Caco-2 (cell line): Measurements from ENCODE around the gene PGBD5. TPM values are rescaled to one million over a fixed set of nuclear protein-coding genes. Genes with fewer than 3 reads are reported as not detected.

Source experiments
- BruUV-seq: library from RNA; stranded (reverse); fragments of 400-500 nt; replicated peaks from 2 replicates; lab custom pipeline; 2021; lab: Mats Ljungman, UMichigan
- CTCF ChIA-PET: fragments of 300-600 bp; sonication (Branson Sonifier 250); formaldehyde crosslinking; loops from one replicate; lab custom pipeline; 2022; ENCODE audit warnings: antibody characterized with exemption; lab: Charles Lee
- POLR2A ChIA-PET: fragments of 300-600 bp; sonication (Branson Sonifier 250); formaldehyde crosslinking; loops from one replicate; lab custom pipeline; 2022; ENCODE audit warnings: antibody characterized with exemption; lab: Charles Lee
- DNase-seq, 2 experiments: peaks; one replicate each; pipeline versions ENCODE4 v3.0.0 to v3.0.0-alpha.2; 2020 to 2022
- H3K27me3 ChIP-seq: replicated peaks from 2 replicates; pipeline ENCODE4 v1.6.0; 2011; ENCODE audit warnings: low read length; ENCODE audit not compliant: control insufficient read depth, insufficient read depth
- H3K36me3 ChIP-seq: 2 replicates; pipeline ENCODE4 v1.5.1; 2011; ENCODE audit warnings: low read length; ENCODE audit not compliant: control insufficient read depth, insufficient read depth
- H3K4me1 ChIP-seq: fragments of 250-450 bp; sonication (Bioruptor Pico); 2 replicates; pipeline ENCODE4 v1.5.1; 2020; ENCODE audit warnings: mild to moderate bottlenecking
- H3K4me3 ChIP-seq: 2 replicates; pipeline ENCODE4 v1.5.1; 2011; ENCODE audit warnings: low read depth, mild to moderate bottlenecking, control low read depth, low read length
- H3K9me3 ChIP-seq: fragments of 250-450 bp; sonication (Bioruptor Pico); 2 replicates; pipeline ENCODE4 v1.5.1; 2020; ENCODE audit warnings: mild to moderate bottlenecking, moderate library complexity
- H3K27ac Mint-ChIP-seq: one replicate; pipeline ENCODE4 v1.8.0; 2022; ENCODE audit warnings: mixed read lengths; ENCODE audit not compliant: unreplicated experiment
- H3K27me3 Mint-ChIP-seq: one replicate; pipeline ENCODE4 v1.8.0; 2022; ENCODE audit warnings: mixed read lengths; ENCODE audit not compliant: insufficient read depth, unreplicated experiment
- H3K36me3 Mint-ChIP-seq: one replicate; pipeline ENCODE4 v1.8.0; 2022; ENCODE audit warnings: mild to moderate bottlenecking, mixed read lengths; ENCODE audit not compliant: insufficient read depth, unreplicated experiment
- H3K4me1 Mint-ChIP-seq: one replicate; pipeline ENCODE4 v1.8.0; 2022; ENCODE audit warnings: low read depth, mixed read lengths; ENCODE audit not compliant: unreplicated experiment
- H3K4me3 Mint-ChIP-seq: one replicate; pipeline ENCODE4 v1.8.0; 2022; ENCODE audit warnings: mild to moderate bottlenecking, moderate library complexity, mixed read lengths; ENCODE audit not compliant: unreplicated experiment
- H3K9me3 Mint-ChIP-seq: one replicate; pipeline ENCODE4 v1.8.0; 2022; ENCODE audit warnings: mixed read lengths; ENCODE audit not compliant: unreplicated experiment
- intact Hi-C: fragments of 100-400 bp; cut with micrococcal nuclease; formaldehyde crosslinking; loops from one replicate; pipeline ENCODE4 v1.10.0; 2022; ENCODE audit not compliant: unreplicated experiment
- total RNA-seq: library from RNA; stranded (reverse); gene quantifications from 2 replicates; pipeline ENCODE4 v1.2.3, GENCODE V29; 2022
- TF ChIP-seq, protein P1 (sequence below), 2 experiments: fragments of 200-600 bp in 1 of 2; IDR thresholded peaks; 1 replicate in 1 of 2; 2 replicates in 1 of 2; pipeline versions ENCODE4 v1.5.1 to v1.8.0; 2011 to 2022; ENCODE audit warnings: antibody characterized with exemption in 1 of 2, control low read depth in 1 of 2, inconsistent platforms in 1 of 2, low read depth in 1 of 2, low read length in 1 of 2, mild to moderate bottlenecking in 1 of 2, moderate library complexity in 1 of 2; ENCODE audit not compliant: insufficient read depth in 1 of 2, severe bottlenecking in 1 of 2, unreplicated experiment in 1 of 2

The PGBD5 gene
- total RNA-seq, 1 experiment from 2014 or later = 2.4 TPM

DNA sequence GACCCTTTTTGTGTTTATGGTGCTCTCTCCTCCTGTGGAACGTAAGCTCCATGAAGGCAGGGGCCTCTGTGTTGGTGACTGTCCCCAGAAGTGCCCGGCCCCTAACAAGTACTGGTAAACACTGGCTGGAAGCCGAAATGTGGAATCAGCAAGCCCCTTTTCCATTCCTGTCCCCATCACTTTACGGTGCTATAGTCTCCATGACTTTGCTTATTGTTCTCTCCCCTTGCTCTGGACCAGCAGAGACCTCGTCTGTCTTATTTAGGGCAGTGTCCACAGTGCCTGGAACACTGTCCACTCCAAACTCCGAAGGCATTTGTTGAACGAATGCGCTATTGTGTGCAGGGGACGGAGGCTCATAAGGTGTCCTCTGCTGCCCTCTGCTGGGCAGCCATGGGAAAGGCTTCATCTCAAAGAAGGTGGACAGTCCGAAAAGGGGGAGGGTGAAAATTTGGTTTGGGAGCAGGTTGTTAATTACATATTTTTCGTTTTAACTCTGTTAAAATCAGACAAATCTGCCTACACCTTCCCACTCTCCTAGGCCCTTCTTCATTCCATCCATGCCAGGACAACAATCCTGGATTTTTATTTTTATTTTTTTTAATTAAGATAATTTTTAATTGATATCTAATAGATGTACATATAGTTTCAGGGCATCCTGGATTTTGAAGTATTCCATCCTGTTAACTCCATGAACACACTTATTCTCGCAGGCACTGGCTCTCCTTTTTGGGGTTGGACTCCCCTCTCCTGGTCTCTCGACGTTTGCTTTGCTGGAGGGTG, 115.6 kb downstream of the PGBD5 start:
- peak; percentile 70 to 78 for DNase-seq
- no peaks in the 10 kb centered on the region for H3K4me1 ChIP-seq
- intact Hi-C loops = no loop called here
- no peaks in the 10 kb centered on the region for H3K27me3 Mint-ChIP-seq
- no peaks in the 10 kb centered on the region for H3K4me1 Mint-ChIP-seq
- H3K4me3 Mint-ChIP-seq = no peak overlapping the region
- H3K4me3 ChIP-seq = no peak overlapping the region
- ChIA-PET CTCF (no interaction called here), POLR2A (interaction anchor here (0.5 kb wide), 1 partner anchor 46 kb away, joined by 5 read pairs; no protein-coding TSS in a partner anchor)
- no peaks in the 10 kb centered on the region for H3K36me3 ChIP-seq
- H3K9me3 ChIP-seq = no peaks in the 10 kb centered on the region
- H3K9me3 Mint-ChIP-seq = no peaks in the 10 kb centered on the region
- H3K27ac Mint-ChIP-seq = no peak overlapping the region
- H3K27me3 ChIP-seq = no peaks in the 10 kb centered on the region
- TF ChIP-seq, protein P1, sequence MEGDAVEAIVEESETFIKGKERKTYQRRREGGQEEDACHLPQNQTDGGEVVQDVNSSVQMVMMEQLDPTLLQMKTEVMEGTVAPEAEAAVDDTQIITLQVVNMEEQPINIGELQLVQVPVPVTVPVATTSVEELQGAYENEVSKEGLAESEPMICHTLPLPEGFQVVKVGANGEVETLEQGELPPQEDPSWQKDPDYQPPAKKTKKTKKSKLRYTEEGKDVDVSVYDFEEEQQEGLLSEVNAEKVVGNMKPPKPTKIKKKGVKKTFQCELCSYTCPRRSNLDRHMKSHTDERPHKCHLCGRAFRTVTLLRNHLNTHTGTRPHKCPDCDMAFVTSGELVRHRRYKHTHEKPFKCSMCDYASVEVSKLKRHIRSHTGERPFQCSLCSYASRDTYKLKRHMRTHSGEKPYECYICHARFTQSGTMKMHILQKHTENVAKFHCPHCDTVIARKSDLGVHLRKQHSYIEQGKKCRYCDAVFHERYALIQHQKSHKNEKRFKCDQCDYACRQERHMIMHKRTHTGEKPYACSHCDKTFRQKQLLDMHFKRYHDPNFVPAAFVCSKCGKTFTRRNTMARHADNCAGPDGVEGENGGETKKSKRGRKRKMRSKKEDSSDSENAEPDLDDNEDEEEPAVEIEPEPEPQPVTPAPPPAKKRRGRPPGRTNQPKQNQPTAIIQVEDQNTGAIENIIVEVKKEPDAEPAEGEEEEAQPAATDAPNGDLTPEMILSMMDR (IDR thresholded peaks at IDR 0.05; ENCODE audit: insufficient read depth in 1 of 2, low read depth in 1 of 2, low read length in 1 of 2, severe bottlenecking in 1 of 2, unreplicated experiment in 1 of 2) = peak; percentile 88 to 94
- no TSS peak for BruUV-seq
- no peaks in the 10 kb centered on the region for H3K36me3 Mint-ChIP-seq

DNA sequence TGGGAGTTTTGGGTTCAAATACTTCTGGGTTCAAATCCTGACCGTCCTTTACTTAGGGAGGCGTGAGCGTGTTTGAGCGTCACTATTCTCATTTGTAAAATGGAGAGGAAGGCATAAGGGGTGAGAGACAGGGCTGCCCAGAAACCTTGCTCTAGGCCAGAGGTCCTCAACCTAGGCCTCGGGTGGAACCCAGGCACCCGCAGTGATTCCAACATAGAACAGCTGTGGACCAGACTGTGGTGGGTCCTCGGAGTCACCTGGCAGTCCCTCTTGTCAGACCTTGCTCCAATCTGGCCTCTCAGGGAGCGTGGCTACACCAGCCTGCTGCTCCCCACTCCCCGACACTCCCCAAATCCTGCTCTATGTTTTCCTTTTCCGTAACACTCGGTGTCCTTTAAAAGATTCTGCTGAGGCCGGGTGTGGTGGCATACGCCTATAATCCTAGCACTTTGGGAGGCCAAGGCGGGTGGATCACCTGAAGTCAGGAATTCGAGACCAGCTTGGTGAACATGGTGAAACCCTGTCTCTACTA, 116.4 kb downstream of the PGBD5 start:
- Histone ChIP-seq H3K36me3 (no peaks in the 10 kb centered on the region), H3K4me3 (no peak overlapping the region), H3K4me1 (no peaks in the 10 kb centered on the region), H3K27me3 (no peaks in the 10 kb centered on the region), H3K9me3 (no peaks in the 10 kb centered on the region)
- H3K9me3 Mint-ChIP-seq = no peaks in the 10 kb centered on the region
- DNase-seq = no peak
- H3K27ac Mint-ChIP-seq = no peak overlapping the region
- TF ChIP-seq, protein P1 (IDR thresholded peaks at IDR 0.05; ENCODE audit: insufficient read depth in 1 of 2, low read depth in 1 of 2, low read length in 1 of 2, severe bottlenecking in 1 of 2, unreplicated experiment in 1 of 2) = no peak
- no peaks in the 10 kb centered on the region for H3K27me3 Mint-ChIP-seq
- ChIA-PET CTCF (no interaction called here), POLR2A (no interaction called here)
- H3K4me1 Mint-ChIP-seq = no peaks in the 10 kb centered on the region
- no peak overlapping the region for H3K4me3 Mint-ChIP-seq
- intact Hi-C loops = no loop called here
- BruUV-seq = no TSS peak
- no peaks in the 10 kb centered on the region for H3K36me3 Mint-ChIP-seq

DNA sequence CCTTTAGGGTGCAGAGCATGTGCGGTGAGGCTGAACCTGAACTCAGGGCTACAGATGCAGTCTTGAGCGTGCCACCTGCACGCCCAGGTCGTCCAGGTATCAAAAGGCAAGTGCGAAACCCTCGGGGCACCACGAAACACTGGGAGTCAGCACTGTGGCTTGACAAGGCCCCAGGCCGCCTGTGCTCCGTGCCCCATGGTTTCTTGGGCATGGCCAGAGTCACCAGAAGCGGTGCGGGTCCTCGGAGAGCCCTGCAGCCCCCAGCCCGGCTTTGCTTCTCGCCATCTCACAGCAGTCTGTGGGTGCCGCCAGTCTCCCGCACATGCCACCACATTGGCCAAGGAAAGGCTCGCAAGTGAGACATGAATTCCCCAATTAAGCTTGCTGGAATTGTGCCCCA, 117.3 kb downstream of the PGBD5 start:
- Mint-ChIP-seq H3K36me3 (no peaks in the 10 kb centered on the region), H3K4me1 (no peaks in the 10 kb centered on the region), H3K4me3 (no peak overlapping the region), H3K27me3 (no peaks in the 10 kb centered on the region), H3K9me3 (no peaks in the 10 kb centered on the region), H3K27ac (no peak overlapping the region)
- Histone ChIP-seq H3K27me3 (no peaks in the 10 kb centered on the region), H3K36me3 (no peaks in the 10 kb centered on the region), H3K4me1 (no peaks in the 10 kb centered on the region), H3K4me3 (no peak overlapping the region), H3K9me3 (no peaks in the 10 kb centered on the region)
- BruUV-seq = no TSS peak
- TF ChIP-seq, protein P1 (IDR thresholded peaks at IDR 0.05; ENCODE audit: insufficient read depth in 1 of 2, low read depth in 1 of 2, low read length in 1 of 2, severe bottlenecking in 1 of 2, unreplicated experiment in 1 of 2) = no peak
- ChIA-PET CTCF (no interaction called here), POLR2A (no interaction called here)
- no peak for DNase-seq
- intact Hi-C loops = no loop called here
